ENCODE measurements around the gene MOB1A.

DNA sequence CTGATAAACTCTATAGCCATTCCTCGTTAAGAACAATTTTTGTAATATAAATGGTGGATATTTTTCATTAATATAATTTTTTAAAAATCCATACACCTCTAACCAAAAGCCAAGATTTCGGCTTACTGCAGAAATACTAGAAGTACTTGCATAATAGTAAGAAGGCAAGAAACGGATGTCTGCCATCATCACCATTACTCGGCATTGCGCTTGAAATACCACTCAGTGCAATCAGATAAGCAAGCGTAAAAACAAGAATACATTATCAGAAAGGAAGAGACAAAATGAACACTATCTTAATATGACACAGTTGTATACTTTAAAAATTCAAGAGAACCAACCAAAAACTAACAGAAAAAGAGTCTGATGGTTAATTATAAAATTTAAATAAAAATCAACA lies 15.7 kb downstream of the MOB1A start:
- no peak for TF ChIP-seq CTCF (IDR thresholded peaks at IDR 0.05; ENCODE audit: borderline replicate concordance, extremely low read depth, low read length, poor library complexity, severe bottlenecking)
- TF ChIP-seq EZH2 (IDR thresholded peaks at IDR 0.05; ENCODE audit: borderline replicate concordance, low read depth, low read length, severe bottlenecking) = no peak

Measured in DND-41 (cell line).